ENCODE results near the gene SLC45A2.

DNA sequence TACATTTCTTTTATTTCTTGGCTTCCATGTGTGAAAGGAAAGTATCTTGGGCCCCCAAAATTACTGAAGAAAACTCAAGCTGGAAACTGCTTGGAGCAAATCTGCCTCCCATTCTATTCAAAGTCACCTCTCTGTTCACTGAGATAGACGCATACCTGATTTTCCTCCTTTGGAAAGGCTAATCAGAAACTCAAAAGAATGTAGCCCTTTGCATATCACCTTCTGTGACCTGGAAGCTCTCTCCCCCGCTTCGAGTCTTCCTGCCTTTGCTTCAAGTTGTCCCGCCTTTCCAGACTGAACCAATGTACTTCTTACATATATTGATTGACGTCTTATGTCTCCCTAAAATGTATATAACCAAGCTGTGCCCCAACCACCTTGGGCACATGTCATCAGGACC lies 53.4 kb downstream of the SLC45A2 start:
- no peak for TF ChIP-seq ZNF274 (IDR thresholded peaks at IDR 0.05; ENCODE audit: low read depth, low read length)
- TF ChIP-seq YY1 (IDR thresholded peaks at IDR 0.05; ENCODE audit: insufficient read depth, insufficient read length): no peak
- TF ChIP-seq SUZ12 (IDR thresholded peaks at IDR 0.05; ENCODE audit: extremely low read depth, insufficient read depth, insufficient read length): no peak
